C4-2B (cell line): ENCODE data around the gene ADAP1.

ENCODE experiments used
- H3K27ac ChIP-seq: fragments of 450-650 bp; 2 replicates; pipeline ENCODE4 v1.5.1; 2017
- ZFX ChIP-seq: fragments of 450-650 bp; IDR thresholded peaks from 2 replicates; pipeline ENCODE4 v1.6.1; 2017
- TF ChIP-seq, protein P1 (sequence below): fragments of 450-650 bp; conservative IDR thresholded peaks from 2 replicates; pipeline ENCODE4 v1.5.1; 2017; ENCODE audit warnings: mild to moderate bottlenecking

Gene ADAP1

DNA sequence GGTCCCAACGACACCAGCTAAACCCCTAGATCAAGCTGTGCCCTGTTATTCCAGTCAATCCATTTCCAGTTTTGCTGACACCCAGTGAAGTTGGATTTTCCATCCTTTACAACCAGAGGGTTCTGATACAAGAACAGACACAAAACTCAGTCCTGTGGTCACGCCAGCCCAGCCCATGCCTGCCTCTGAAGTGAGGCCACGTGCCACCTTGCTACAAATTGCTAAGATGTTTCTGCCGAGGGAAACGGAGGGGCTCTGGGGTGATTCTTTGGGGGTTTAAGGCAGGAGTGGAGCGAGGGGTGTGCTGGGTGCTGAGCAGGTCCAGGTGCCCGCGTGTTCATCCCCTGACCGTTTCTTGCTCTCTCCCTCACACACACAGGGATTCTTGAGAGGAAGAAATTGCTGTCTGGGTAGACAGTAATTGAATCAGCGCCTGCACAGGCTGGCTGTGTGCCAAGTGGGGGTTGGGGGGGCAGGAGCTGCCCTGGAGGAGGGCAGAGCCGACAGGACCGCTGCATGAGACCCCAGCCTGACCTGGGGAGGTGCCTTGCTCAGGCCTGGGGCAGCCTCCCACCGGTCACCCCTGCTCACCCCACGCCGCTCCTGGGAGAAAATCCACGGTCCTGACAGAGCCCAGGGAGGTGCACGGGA, 38.1 kb downstream of the ADAP1 start:
- TF ChIP-seq, protein P1, sequence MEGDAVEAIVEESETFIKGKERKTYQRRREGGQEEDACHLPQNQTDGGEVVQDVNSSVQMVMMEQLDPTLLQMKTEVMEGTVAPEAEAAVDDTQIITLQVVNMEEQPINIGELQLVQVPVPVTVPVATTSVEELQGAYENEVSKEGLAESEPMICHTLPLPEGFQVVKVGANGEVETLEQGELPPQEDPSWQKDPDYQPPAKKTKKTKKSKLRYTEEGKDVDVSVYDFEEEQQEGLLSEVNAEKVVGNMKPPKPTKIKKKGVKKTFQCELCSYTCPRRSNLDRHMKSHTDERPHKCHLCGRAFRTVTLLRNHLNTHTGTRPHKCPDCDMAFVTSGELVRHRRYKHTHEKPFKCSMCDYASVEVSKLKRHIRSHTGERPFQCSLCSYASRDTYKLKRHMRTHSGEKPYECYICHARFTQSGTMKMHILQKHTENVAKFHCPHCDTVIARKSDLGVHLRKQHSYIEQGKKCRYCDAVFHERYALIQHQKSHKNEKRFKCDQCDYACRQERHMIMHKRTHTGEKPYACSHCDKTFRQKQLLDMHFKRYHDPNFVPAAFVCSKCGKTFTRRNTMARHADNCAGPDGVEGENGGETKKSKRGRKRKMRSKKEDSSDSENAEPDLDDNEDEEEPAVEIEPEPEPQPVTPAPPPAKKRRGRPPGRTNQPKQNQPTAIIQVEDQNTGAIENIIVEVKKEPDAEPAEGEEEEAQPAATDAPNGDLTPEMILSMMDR: no peak
- TF ChIP-seq ZFX: no peak
- no peak overlapping the region for H3K27ac ChIP-seq

DNA sequence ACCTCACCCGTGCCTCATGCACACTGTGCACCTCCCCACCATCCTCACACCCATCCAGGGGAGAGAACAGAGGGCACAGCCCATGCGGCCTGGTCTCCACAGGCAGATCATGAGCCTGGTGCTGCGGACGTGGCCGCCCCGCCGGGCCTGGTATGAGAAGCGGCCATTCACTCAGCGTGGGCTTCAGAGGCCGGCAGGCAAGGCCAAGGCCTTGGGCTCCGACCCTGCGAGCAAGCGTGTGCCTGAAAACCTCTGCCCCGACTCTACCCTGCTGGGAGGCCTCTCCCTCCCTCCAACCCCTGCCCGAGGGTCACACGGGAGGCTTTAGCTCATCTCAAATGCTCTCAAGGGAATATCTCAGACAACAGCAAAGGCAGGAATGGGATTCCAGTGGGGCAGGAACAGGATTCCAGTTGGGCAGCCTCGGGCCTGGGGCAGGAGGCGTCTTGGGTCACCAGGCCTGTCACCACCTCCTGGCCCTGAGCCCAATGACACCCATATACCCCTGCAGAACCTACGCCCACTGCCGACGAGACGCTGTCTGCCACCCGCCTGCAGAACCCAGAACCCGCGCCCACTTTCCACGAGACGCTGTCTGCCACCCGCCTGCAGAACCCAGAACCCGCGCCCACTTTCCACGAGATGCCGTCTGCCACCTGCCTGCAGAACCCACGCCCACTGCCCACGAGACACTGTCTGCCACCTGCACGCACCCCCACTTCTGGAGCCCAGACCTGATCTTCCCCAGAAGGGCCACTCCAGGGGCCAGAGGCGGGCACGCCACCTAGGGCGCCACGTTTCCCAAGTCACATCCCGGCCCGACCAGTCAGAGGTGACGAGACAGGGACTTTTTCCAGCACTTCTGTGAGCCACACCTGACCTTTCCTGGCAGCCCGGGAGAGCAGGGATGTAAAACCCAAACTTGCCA, 38.9 kb downstream of the ADAP1 start:
- no peak overlapping the region for H3K27ac ChIP-seq
- no peak for TF ChIP-seq ZFX
- TF ChIP-seq, protein P1: no peak

DNA sequence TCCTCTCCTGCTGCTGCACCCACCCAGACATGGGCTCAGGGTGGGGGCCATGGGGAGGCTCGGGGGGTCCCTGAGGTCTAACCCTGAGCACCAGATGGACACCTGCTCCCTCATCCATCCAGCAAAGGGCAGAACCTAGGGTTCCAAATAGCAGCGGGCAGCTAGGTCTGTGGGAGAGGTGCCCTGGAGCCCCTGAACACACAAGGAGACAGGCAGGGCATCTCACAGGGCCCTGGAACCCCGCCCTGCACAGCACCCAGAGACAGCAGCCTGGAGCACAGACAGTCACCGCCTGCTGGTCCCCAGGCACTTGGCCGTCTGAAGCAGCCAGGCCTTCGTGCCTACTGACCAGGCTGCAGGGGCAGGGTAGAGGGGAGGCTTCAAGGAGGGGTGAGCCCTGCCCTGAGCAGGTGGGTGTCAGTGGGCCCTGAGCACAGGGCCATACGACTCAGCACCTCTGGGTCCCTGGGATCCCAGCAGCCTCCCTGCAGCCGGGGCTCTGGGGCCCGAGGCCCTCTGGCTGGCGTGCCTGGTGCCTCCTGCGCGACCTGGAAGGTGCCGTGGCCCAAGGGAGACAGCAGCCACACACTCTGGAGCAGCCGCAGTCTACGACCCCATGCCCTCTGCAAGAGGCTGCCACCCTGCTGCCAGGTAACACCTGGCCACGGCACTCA, 39.8 kb downstream of the ADAP1 start:
- no peak overlapping the region for H3K27ac ChIP-seq
- TF ChIP-seq ZFX: no peak
- TF ChIP-seq, protein P1: no peak

DNA sequence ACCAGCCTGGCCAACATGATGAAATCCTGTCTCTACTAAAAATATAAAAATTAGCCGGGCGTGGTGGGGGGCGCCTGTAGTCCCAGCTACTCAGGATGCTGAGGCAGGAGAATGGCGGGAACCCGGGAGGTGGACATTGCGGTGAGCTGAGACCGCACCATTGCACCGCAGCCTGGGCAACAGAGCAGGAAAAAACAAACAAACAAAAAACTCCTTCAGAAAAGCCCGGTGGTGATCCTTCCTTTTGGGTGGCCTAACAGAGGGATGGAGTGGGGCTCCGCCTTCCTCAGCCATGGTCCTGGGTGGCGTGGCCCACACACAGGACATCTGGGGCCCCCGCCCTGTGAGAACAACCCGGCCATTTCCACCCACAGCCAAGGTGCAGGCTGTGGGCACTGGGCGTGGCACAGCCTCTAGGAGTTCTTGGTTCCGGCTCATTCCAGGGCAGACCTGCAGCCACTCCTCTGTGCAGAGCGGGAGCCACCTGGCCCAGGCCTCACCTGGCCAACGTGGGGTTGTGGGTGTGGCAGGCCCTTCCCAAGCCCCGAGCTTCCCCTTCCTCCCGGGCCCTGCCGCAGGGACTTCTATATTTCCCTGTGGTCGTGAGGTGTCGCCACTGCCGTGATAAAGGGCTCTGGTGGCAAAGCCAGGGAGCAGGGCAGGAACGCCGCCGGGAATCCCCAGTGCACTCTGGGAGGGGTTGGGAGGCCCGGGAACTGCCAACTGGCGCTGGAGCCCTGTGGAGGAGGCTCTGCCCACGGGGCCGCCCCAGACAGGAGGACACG, 40.6 kb downstream of the ADAP1 start:
- TF ChIP-seq ZFX: no peak
- TF ChIP-seq, protein P1: no peak
- H3K27ac ChIP-seq: no peak overlapping the region

DNA sequence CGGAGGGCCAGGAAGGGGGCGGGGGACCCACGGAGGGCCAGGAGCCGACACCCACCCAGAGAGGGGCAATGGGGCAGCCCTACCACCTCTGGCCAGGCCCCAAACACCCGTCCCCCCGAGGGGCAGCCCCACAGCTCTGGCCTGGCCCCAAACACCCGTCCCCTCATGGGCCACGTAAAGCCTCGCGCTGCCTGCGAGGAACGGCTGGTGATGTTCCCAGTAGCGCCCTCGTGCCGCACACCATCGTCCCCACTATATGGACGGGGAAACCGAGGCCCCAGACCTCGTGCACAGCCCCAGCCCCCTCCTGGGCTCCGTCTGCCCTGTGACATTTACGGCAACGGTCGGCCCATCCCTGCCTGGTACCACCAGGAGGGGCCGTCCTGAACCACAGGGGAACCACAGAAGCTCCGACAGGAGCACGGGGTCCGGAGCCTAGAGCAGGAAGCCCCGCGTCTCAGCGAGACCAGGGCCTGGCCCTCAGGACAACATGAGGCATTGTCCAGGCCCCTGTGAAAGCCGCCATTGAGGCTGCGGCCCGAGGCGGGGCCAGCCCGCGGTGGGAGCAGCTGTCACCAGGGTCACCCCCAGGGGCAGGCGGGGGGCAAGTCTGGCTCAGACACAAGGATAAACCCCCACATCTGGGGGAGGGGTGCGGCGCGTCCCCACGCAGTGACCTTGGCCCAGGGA, 42.5 kb downstream of the ADAP1 start:
- no peak overlapping the region for H3K27ac ChIP-seq
- TF ChIP-seq ZFX: no peak
- TF ChIP-seq, protein P1: no peak

DNA sequence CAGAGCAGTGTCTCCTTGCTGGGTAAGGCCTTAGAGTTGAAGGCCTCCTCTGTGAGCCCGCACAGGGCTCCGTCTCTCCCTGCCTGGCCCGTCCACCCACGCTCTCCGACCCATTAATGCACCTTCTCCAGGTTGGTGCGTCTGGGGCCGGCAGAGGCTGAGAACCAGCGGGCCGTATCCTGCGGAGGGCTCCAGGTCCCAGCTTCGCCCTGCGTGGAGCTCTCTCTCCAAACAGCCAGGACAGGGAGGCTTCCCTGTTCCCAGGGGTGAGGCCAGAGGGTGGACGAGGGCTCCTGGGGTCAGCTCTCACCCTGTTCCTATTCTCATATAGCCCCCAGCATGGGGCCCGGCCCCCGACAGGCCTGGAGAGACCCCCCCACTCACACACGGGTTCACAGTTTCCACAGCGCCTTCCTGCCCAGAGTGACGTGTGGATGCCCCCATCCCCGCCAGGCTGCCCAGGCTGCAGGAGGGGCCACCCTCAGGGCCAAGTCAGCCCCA, 43.5 kb downstream of the ADAP1 start:
- no peak for TF ChIP-seq ZFX
- TF ChIP-seq, protein P1: no peak
- H3K27ac ChIP-seq: no peak overlapping the region
